ENCODE results near the gene PDZD8. TPM values are rescaled to one million over a fixed set of nuclear protein-coding genes. Genes with fewer than 3 reads are reported as not detected.

The PDZD8 gene
- total and polyA plus RNA-seq, 8 donors, result 4.6 to 55.9 (median 39.9) TPM

GRCh38 chr10:117254338-117254737 lies 120.9 kb downstream of the PDZD8 start:
- no peak for ATAC-seq
- no peak for DNase-seq
- TF ChIP-seq, protein P1, sequence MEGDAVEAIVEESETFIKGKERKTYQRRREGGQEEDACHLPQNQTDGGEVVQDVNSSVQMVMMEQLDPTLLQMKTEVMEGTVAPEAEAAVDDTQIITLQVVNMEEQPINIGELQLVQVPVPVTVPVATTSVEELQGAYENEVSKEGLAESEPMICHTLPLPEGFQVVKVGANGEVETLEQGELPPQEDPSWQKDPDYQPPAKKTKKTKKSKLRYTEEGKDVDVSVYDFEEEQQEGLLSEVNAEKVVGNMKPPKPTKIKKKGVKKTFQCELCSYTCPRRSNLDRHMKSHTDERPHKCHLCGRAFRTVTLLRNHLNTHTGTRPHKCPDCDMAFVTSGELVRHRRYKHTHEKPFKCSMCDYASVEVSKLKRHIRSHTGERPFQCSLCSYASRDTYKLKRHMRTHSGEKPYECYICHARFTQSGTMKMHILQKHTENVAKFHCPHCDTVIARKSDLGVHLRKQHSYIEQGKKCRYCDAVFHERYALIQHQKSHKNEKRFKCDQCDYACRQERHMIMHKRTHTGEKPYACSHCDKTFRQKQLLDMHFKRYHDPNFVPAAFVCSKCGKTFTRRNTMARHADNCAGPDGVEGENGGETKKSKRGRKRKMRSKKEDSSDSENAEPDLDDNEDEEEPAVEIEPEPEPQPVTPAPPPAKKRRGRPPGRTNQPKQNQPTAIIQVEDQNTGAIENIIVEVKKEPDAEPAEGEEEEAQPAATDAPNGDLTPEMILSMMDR (IDR thresholded peaks at IDR 0.05), result no peak
- H3K27ac ChIP-seq, result no peak overlapping the region
- no peaks in the 10 kb centered on the region for H3K27me3 ChIP-seq
- H3K9me3 ChIP-seq, result no peaks in the 10 kb centered on the region
- WGBS, 2 donors, result 72 to 73% methylated on average over 9 of the region's 9 CpGs
- no peaks in the 10 kb centered on the region for H3K36me3 ChIP-seq
- FAIRE-seq, result no peak
- no peak overlapping the region for H3K4me3 ChIP-seq
- no peaks in the 10 kb centered on the region for H3K4me1 ChIP-seq
- intact Hi-C loops (cut with DNase I), result no loop called here

- no peak for DNase-seq
- Histone ChIP-seq H3K9me3 (no peaks in the 10 kb centered on the region), H3K4me3 (no peak overlapping the region), H3K27ac (no peak overlapping the region), H3K27me3 (no peaks in the 10 kb centered on the region), H3K36me3 (no peaks in the 10 kb centered on the region), H3K4me1 (no peaks in the 10 kb centered on the region)
- FAIRE-seq, result no peak
- WGBS, 2 donors, result 59 to 68% methylated on average over 9 of the region's 9 CpGs
- intact Hi-C loops (cut with DNase I), result no loop called here
- ATAC-seq, result no peak
- TF ChIP-seq, protein P1 (IDR thresholded peaks at IDR 0.05), result no peak
Measured at GRCh38 chr10:117253908-117254307, 121.3 kb downstream of the PDZD8 start.

- WGBS, 2 donors, result 49 to 67% methylated on average over 7 of the region's 7 CpGs
- Histone ChIP-seq H3K4me3 (no peak overlapping the region), H3K27ac (no peak overlapping the region), H3K4me1 (no peaks in the 10 kb centered on the region), H3K9me3 (no peaks in the 10 kb centered on the region), H3K27me3 (no peaks in the 10 kb centered on the region), H3K36me3 (no peaks in the 10 kb centered on the region)
- ATAC-seq (no peak), DNase-seq (no peak), FAIRE-seq (no peak)
- TF ChIP-seq, protein P1 (IDR thresholded peaks at IDR 0.05), result no peak
- intact Hi-C loops (cut with DNase I), result no loop called here
Measured at GRCh38 chr10:117250411-117250810, 124.8 kb downstream of the PDZD8 start.

GRCh38 chr10:117249493-117250093 lies 125.6 kb downstream of the PDZD8 start:
- Histone ChIP-seq H3K4me3 (no peak overlapping the region), H3K36me3 (no peaks in the 10 kb centered on the region), H3K9me3 (no peaks in the 10 kb centered on the region), H3K27ac (no peak overlapping the region), H3K27me3 (no peaks in the 10 kb centered on the region), H3K4me1 (no peaks in the 10 kb centered on the region)
- peak in 1 of 4 donors; percentile 18 for ATAC-seq
- intact Hi-C loops (cut with DNase I), result no loop called here
- no peak for DNase-seq
- 54 to 65% methylated on average over 6 of the region's 6 CpGs for WGBS, 2 donors
- TF ChIP-seq, protein P1 (IDR thresholded peaks at IDR 0.05), result no peak
- FAIRE-seq, result no peak

- H3K4me1 ChIP-seq, result no peaks in the 10 kb centered on the region
- no peaks in the 10 kb centered on the region for H3K27me3 ChIP-seq
- no peak for ATAC-seq
- WGBS, 2 donors, result 43 to 44% methylated on average over 10 of the region's 10 CpGs
- TF ChIP-seq, protein P1 (IDR thresholded peaks at IDR 0.05), result no peak
- H3K4me3 ChIP-seq, result no peak overlapping the region
- no peak for FAIRE-seq
- intact Hi-C loops (cut with DNase I), result no loop called here
- DNase-seq, result no peak
- H3K36me3 ChIP-seq, result no peaks in the 10 kb centered on the region
- H3K9me3 ChIP-seq, result no peaks in the 10 kb centered on the region
- H3K27ac ChIP-seq, result no peak overlapping the region
Measured at GRCh38 chr10:117248750-117249465, 126.3 kb downstream of the PDZD8 start.

Measured in pancreas (tissue), 10 donors.